DOHH2 (cell line): ENCODE measurements around the gene ZNF254.

Source experiments
- EZH2phosphoT487 ChIP-seq: fragments of 200-600 bp; sonication (generic); IDR thresholded peaks from 2 replicates; pipeline ENCODE4 v1.6.1; 2017; ENCODE audit warnings: borderline replicate concordance, mild to moderate bottlenecking, antibody characterized with exemption, low read length, moderate library complexity, mixed read lengths
- TF ChIP-seq, protein P1 (sequence below): fragments of 200-600 bp; sonication (generic); IDR thresholded peaks from one replicate; pipeline ENCODE4 v1.5.1; 2014; ENCODE audit warnings: antibody characterized with exemption, mild to moderate bottlenecking, low read depth, low read length; ENCODE audit not compliant: poor library complexity, severe bottlenecking

- TF ChIP-seq, protein P1, sequence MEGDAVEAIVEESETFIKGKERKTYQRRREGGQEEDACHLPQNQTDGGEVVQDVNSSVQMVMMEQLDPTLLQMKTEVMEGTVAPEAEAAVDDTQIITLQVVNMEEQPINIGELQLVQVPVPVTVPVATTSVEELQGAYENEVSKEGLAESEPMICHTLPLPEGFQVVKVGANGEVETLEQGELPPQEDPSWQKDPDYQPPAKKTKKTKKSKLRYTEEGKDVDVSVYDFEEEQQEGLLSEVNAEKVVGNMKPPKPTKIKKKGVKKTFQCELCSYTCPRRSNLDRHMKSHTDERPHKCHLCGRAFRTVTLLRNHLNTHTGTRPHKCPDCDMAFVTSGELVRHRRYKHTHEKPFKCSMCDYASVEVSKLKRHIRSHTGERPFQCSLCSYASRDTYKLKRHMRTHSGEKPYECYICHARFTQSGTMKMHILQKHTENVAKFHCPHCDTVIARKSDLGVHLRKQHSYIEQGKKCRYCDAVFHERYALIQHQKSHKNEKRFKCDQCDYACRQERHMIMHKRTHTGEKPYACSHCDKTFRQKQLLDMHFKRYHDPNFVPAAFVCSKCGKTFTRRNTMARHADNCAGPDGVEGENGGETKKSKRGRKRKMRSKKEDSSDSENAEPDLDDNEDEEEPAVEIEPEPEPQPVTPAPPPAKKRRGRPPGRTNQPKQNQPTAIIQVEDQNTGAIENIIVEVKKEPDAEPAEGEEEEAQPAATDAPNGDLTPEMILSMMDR: no peak
- TF ChIP-seq EZH2phosphoT487: no peak
Observed at GRCh38 chr19:24059563-24060295, 27.3 kb upstream of the ZNF254 start.
